Measurements from ENCODE around the gene SUFU.

DNA sequence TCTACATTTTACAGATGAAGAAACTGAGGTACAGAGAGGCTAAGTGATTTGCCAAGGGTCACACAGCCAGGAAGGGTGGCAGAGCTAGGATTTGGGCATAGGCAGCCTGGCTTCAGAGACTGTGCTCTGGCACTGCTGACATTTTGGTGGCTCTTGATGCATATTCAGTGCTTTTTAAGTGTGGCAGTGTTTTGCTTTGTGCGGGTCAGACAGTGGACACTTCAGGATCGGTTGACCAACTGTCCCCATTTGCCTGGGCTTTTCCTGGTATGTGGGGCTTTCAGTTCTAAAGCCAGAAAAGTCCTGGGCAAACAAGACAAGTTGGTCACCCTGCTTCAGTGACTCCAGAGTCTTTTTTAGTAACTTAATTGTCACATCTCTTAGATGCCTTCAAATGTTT, 35.0 kb downstream of the SUFU start:
- TF ChIP-seq POLR2AphosphoS5 (IDR thresholded peaks at IDR 0.05; ENCODE audit: low read depth, low read length): no peak
- no peak for TF ChIP-seq POLR2A (IDR thresholded peaks at IDR 0.05; ENCODE audit: low read depth, low read length)
- no peak for TF ChIP-seq TAF1 (IDR thresholded peaks at IDR 0.05; ENCODE audit: low read depth, low read length)

Data from GM12891 (cell line).